ENCODE data around the gene MRC1.

The MRC1 gene

DNA sequence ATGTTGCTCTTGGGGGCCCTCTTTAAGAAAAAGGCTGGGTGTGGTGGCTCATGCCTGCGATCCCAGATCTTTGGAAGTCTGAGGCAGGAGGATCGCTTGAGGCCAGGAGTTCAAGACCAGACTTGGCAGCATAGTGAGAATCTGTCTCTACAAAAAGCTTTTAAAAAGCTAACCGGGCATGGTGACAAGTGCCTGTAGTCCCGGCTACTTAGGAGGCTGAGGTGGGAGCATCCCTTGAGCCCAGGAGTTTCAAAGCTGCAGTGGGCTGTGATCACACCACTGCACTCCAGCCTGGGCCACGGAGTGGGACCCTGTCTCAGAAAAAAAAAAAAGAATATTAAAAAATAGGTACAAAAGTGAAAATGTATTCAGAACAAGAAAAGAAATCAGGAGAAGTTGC lies 104.5 kb downstream of the MRC1 start:
- H3K9ac ChIP-seq (ENCODE audit: low read depth, low read length, poor library complexity, severe bottlenecking) = no peak overlapping the region
- no peaks in the 10 kb centered on the region for H3K36me3 ChIP-seq (ENCODE audit: insufficient read depth, low read length)
- H3K4me3 ChIP-seq (ENCODE audit: low read length, poor library complexity, severe bottlenecking) = no peak overlapping the region
- H2AFZ ChIP-seq (ENCODE audit: low read length) = no peak overlapping the region
- TF ChIP-seq EZH2phosphoT487 (IDR thresholded peaks at IDR 0.05; ENCODE audit: borderline replicate concordance) = no peak
- TF ChIP-seq, protein P1, sequence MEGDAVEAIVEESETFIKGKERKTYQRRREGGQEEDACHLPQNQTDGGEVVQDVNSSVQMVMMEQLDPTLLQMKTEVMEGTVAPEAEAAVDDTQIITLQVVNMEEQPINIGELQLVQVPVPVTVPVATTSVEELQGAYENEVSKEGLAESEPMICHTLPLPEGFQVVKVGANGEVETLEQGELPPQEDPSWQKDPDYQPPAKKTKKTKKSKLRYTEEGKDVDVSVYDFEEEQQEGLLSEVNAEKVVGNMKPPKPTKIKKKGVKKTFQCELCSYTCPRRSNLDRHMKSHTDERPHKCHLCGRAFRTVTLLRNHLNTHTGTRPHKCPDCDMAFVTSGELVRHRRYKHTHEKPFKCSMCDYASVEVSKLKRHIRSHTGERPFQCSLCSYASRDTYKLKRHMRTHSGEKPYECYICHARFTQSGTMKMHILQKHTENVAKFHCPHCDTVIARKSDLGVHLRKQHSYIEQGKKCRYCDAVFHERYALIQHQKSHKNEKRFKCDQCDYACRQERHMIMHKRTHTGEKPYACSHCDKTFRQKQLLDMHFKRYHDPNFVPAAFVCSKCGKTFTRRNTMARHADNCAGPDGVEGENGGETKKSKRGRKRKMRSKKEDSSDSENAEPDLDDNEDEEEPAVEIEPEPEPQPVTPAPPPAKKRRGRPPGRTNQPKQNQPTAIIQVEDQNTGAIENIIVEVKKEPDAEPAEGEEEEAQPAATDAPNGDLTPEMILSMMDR (conservative IDR thresholded peaks at IDR 0.05; ENCODE audit: low read length) = no peak
- H3K9me2 ChIP-seq (replicated peaks; ENCODE audit: low read depth, low read length) = no peaks in the 10 kb centered on the region
- no peak overlapping the region for H3K4me2 ChIP-seq (ENCODE audit: low read depth, low read length, poor library complexity, severe bottlenecking)
- no peaks in the 10 kb centered on the region for H4K20me1 ChIP-seq (ENCODE audit: insufficient read depth, low read length, poor library complexity, severe bottlenecking)
- no peaks in the 10 kb centered on the region for H3K4me1 ChIP-seq (ENCODE audit: insufficient read depth, low read length, poor library complexity, severe bottlenecking)
- H3F3A ChIP-seq (ENCODE audit: low read depth) = no peaks in the 10 kb centered on the region
- H3K9me3 ChIP-seq (ENCODE audit: insufficient read depth, low read depth, low read length) = no peaks in the 10 kb centered on the region
- H3K79me2 ChIP-seq (ENCODE audit: insufficient read depth, low read length) = no peaks in the 10 kb centered on the region
- H3K27me3 ChIP-seq (ENCODE audit: insufficient read depth, low read length, poor library complexity, severe bottlenecking) = no peaks in the 10 kb centered on the region

DNA sequence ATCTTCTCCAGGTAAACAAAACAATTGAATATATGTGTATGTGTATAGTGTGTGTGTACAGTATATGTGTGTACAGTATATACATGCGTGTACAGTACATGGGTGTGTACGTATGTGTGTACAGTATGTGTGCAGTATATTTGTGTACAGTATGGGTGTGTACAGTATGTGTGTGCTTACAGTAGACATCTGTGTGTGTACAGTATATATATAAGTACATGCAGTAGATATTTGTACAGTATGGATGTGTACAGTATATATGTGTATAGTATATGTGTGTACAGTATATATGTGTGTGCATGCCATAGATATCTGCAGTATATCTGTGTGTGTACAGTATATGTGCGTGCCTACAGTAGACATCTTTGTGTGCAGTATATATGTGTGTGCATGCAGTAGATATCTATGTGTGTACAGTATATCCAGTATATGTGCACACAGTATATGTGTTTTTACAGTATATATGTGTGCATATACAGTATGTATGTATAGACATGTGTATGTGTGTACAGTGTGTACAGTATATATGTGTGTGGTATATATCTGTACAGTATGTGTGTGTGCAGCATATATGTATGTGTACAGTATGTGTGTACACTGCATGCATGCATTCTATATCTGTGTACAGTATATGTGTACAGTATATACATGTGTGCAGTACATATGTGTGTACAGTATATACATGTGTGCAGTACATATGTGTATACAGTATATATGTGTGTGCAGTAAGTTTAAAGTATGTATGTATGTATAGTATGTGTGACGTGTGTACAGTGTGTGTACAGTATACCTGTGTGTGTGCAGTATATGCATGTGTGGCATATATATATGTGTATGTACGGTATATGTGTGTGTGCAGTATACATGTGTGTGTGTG lies 105.3 kb downstream of the MRC1 start:
- no peaks in the 10 kb centered on the region for H3K79me2 ChIP-seq (ENCODE audit: insufficient read depth, low read length)
- no peaks in the 10 kb centered on the region for H3K9me2 ChIP-seq (replicated peaks; ENCODE audit: low read depth, low read length)
- no peaks in the 10 kb centered on the region for H3F3A ChIP-seq (ENCODE audit: low read depth)
- H4K20me1 ChIP-seq (ENCODE audit: insufficient read depth, low read length, poor library complexity, severe bottlenecking) = no peaks in the 10 kb centered on the region
- H3K9ac ChIP-seq (ENCODE audit: low read depth, low read length, poor library complexity, severe bottlenecking) = no peak overlapping the region
- H3K9me3 ChIP-seq (ENCODE audit: insufficient read depth, low read depth, low read length) = no peaks in the 10 kb centered on the region
- no peaks in the 10 kb centered on the region for H3K4me1 ChIP-seq (ENCODE audit: insufficient read depth, low read length, poor library complexity, severe bottlenecking)
- H2AFZ ChIP-seq (ENCODE audit: low read length) = no peak overlapping the region
- no peaks in the 10 kb centered on the region for H3K27me3 ChIP-seq (ENCODE audit: insufficient read depth, low read length, poor library complexity, severe bottlenecking)
- no peak for TF ChIP-seq EZH2phosphoT487 (IDR thresholded peaks at IDR 0.05; ENCODE audit: borderline replicate concordance)
- TF ChIP-seq, protein P1 (conservative IDR thresholded peaks at IDR 0.05; ENCODE audit: low read length) = no peak
- H3K4me2 ChIP-seq (ENCODE audit: low read depth, low read length, poor library complexity, severe bottlenecking) = no peak overlapping the region
- H3K36me3 ChIP-seq (ENCODE audit: insufficient read depth, low read length) = no peaks in the 10 kb centered on the region
- no peak overlapping the region for H3K4me3 ChIP-seq (ENCODE audit: low read length, poor library complexity, severe bottlenecking)

DNA sequence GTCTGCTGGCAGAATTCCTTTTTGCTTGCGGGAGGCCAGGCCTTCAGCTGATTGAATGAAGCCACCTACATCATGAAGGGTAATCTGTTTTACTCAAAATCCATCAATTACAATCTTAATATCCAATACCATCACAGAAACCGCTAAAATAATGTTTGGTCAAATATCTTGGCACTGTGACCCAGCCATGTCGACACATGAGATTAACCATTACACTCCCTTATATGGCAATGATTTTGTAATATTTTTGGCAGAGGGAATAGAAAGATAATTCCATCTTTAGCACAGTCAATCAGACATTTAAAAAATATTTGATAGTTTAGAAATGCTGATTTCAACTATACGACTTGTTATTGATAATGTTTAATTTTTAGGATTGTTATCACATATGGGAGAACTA lies 106.0 kb downstream of the MRC1 start:
- TF ChIP-seq EZH2phosphoT487 (IDR thresholded peaks at IDR 0.05; ENCODE audit: borderline replicate concordance) = no peak
- TF ChIP-seq, protein P1 (conservative IDR thresholded peaks at IDR 0.05; ENCODE audit: low read length) = no peak
- Histone ChIP-seq H3K9ac (ENCODE audit: low read depth, low read length, poor library complexity, severe bottlenecking) (no peak overlapping the region), H3K36me3 (ENCODE audit: insufficient read depth, low read length) (no peaks in the 10 kb centered on the region), H3K4me1 (ENCODE audit: insufficient read depth, low read length, poor library complexity, severe bottlenecking) (no peaks in the 10 kb centered on the region), H3K9me3 (ENCODE audit: insufficient read depth, low read depth, low read length) (no peaks in the 10 kb centered on the region), H3K9me2 (replicated peaks; ENCODE audit: low read depth, low read length) (no peaks in the 10 kb centered on the region), H3K79me2 (ENCODE audit: insufficient read depth, low read length) (no peaks in the 10 kb centered on the region), H4K20me1 (ENCODE audit: insufficient read depth, low read length, poor library complexity, severe bottlenecking) (no peaks in the 10 kb centered on the region), H3K27me3 (ENCODE audit: insufficient read depth, low read length, poor library complexity, severe bottlenecking) (no peaks in the 10 kb centered on the region), H3K4me2 (ENCODE audit: low read depth, low read length, poor library complexity, severe bottlenecking) (no peak overlapping the region), H3K4me3 (ENCODE audit: low read length, poor library complexity, severe bottlenecking) (no peak overlapping the region), H2AFZ (ENCODE audit: low read length) (no peak overlapping the region), H3F3A (ENCODE audit: low read depth) (no peaks in the 10 kb centered on the region)

Measured in Loucy (cell line).